AG09309 (cell line): ENCODE data around the gene SIAE.
"Not testable (repeated sequence)": the region's sequence is repeated elsewhere in the genome, so short reads cannot be mapped to it uniquely, and the experiment has no call there.

Experiments used
- DNase-seq: peaks from one replicate; pipeline ENCODE4 v3.0.0-alpha.2; 2010; ENCODE audit warnings: low read depth
- H3K4me3 ChIP-seq: 2 replicates; pipeline ENCODE4 v1.5.1; 2011; ENCODE audit warnings: mild to moderate bottlenecking, low read depth, low read length, moderate library complexity; ENCODE audit not compliant: control insufficient read depth
- TF ChIP-seq, protein P1 (sequence below): IDR thresholded peaks from 2 replicates; pipeline ENCODE4 v1.5.1; 2011; ENCODE audit warnings: mild to moderate bottlenecking, low read depth, low read length, inconsistent platforms; ENCODE audit not compliant: insufficient read depth, control insufficient read depth; ENCODE audit errors: missing control alignments

The SIAE gene

GRCh38 chr11:124611064-124611463, 62.5 kb downstream of the SIAE start, which contains the start of gene PANX3:
Gene PANX3 (plus strand): TSS chr11:124611428. CDS start chr11:124611557, 129 bp downstream.
- no peak for DNase-seq
- H3K4me3 ChIP-seq = no peak within 1 kb of the TSS
- TF ChIP-seq, protein P1, sequence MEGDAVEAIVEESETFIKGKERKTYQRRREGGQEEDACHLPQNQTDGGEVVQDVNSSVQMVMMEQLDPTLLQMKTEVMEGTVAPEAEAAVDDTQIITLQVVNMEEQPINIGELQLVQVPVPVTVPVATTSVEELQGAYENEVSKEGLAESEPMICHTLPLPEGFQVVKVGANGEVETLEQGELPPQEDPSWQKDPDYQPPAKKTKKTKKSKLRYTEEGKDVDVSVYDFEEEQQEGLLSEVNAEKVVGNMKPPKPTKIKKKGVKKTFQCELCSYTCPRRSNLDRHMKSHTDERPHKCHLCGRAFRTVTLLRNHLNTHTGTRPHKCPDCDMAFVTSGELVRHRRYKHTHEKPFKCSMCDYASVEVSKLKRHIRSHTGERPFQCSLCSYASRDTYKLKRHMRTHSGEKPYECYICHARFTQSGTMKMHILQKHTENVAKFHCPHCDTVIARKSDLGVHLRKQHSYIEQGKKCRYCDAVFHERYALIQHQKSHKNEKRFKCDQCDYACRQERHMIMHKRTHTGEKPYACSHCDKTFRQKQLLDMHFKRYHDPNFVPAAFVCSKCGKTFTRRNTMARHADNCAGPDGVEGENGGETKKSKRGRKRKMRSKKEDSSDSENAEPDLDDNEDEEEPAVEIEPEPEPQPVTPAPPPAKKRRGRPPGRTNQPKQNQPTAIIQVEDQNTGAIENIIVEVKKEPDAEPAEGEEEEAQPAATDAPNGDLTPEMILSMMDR = no peak

- H3K4me3 ChIP-seq = no peak overlapping the region
- DNase-seq = no peak
- TF ChIP-seq, protein P1 = no peak
Measured at GRCh38 chr11:124610295-124610694, 63.2 kb downstream of the SIAE start.

DNA sequence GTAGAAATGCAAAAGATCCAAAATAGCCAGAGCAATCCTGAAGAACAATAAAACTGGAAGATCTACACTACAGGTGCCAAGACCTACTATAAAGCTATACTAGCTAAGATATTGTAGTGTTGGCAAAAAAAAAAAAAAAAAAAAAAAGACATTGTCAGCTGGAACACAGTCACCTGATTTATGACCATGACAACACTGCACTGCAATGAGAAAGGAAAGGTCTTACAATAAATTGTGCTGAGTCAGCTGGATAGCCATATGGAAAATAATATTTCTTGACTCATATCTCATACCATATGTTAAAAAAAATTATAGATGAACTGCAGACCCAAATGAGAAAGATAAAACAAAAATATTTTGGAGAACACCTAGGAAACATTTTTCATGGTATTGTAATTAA, 65.4 kb downstream of the SIAE start:
- no peak for DNase-seq
- TF ChIP-seq, protein P1 = no peak
- H3K4me3 ChIP-seq = no peak overlapping the region

GRCh38 chr11:124605719-124606118, 67.8 kb downstream of the SIAE start:
- TF ChIP-seq, protein P1 = no peak
- no peak for DNase-seq
- H3K4me3 ChIP-seq = no peak overlapping the region

GRCh38 chr11:124602723-124603122, 70.8 kb downstream of the SIAE start:
- not testable (repeated sequence) for H3K4me3 ChIP-seq, DNase-seq

DNA sequence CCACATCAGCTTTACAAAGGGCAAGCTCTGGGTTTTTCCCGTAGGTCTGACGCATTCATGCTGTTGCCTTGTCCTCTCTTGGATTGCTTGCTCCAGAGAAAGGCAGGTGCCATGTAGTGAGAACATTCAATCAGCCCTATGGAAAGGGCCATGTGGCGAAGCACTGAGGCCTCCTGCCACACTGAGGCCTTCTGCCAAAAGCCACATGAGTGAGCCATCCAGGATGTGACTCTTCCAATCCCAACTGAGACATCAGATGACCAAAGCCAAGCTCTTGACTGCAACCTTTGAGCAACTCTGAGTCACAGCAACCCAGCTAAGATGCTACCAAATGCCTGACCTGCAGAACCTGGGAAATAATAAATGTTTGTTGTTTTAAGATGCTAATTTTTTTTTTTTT, 71.3 kb downstream of the SIAE start:
- no peak for DNase-seq
- TF ChIP-seq, protein P1 = no peak
- no peak overlapping the region for H3K4me3 ChIP-seq

GRCh38 chr11:124600621-124601320, 72.8 kb downstream of the SIAE start:
- no peak overlapping the region for H3K4me3 ChIP-seq
- no peak for DNase-seq
- TF ChIP-seq, protein P1 = no peak
